GM23248 (cell line): ENCODE results near the gene NXPE1. TPM values are rescaled to one million over a fixed set of nuclear protein-coding genes. Genes with fewer than 3 reads are reported as not detected.

Experiments
- DNase-seq: peaks from one replicate; pipeline ENCODE4 v3.0.0-alpha.2; 2015
- H2AFZ ChIP-seq: fragments of 200-600 bp; sonication (generic); 2 replicates; pipeline ENCODE4 v1.6.1; 2016; ENCODE audit warnings: antibody characterized with exemption
- H3F3A ChIP-seq: fragments of 200-600 bp; sonication (generic); 2 replicates; pipeline ENCODE4 v1.6.1; 2016; ENCODE audit warnings: mild to moderate bottlenecking, antibody characterized with exemption, mixed run types; ENCODE audit not compliant: insufficient read depth
- H3K27ac ChIP-seq: fragments of 200-600 bp; sonication (generic); 2 replicates; pipeline ENCODE4 v1.5.1; 2016; ENCODE audit warnings: mild to moderate bottlenecking
- H3K27me3 ChIP-seq: fragments of 200-600 bp; sonication (generic); replicated peaks from 2 replicates; pipeline ENCODE4 v1.6.1; 2016; ENCODE audit warnings: mild to moderate bottlenecking; ENCODE audit not compliant: insufficient read depth
- H3K36me3 ChIP-seq: fragments of 200-600 bp; sonication (generic); 2 replicates; pipeline ENCODE4 v1.6.1; 2016; ENCODE audit warnings: low read depth, mild to moderate bottlenecking
- H3K4me1 ChIP-seq: fragments of 200-600 bp; sonication (generic); 2 replicates; pipeline ENCODE4 v1.6.1; 2016; ENCODE audit warnings: mild to moderate bottlenecking; ENCODE audit not compliant: insufficient read depth
- H3K4me2 ChIP-seq: fragments of 200-600 bp; sonication (generic); one replicate; pipeline ENCODE4 v1.6.1; 2016; ENCODE audit warnings: mild to moderate bottlenecking; ENCODE audit not compliant: unreplicated experiment
- H3K4me3 ChIP-seq: fragments of 200-600 bp; sonication (generic); 2 replicates; pipeline ENCODE4 v1.5.1; 2016; ENCODE audit warnings: mild to moderate bottlenecking
- H3K79me2 ChIP-seq: fragments of 200-600 bp; sonication (generic); 2 replicates; pipeline ENCODE4 v1.6.1; 2016; ENCODE audit warnings: mild to moderate bottlenecking; ENCODE audit not compliant: insufficient read depth
- H3K9ac ChIP-seq: fragments of 200-600 bp; sonication (generic); 2 replicates; pipeline ENCODE4 v1.6.1; 2016; ENCODE audit warnings: mild to moderate bottlenecking
- H3K9me2 ChIP-seq: fragments of 200-600 bp; sonication (generic); 2 replicates; pipeline ENCODE4 v1.6.1; 2016; ENCODE audit warnings: mixed run types, mild to moderate bottlenecking, moderate library complexity; ENCODE audit not compliant: insufficient read depth
- H3K9me3 ChIP-seq: fragments of 200-600 bp; sonication (generic); one replicate; pipeline ENCODE4 v1.6.1; 2017; ENCODE audit warnings: low read depth
- H4K20me1 ChIP-seq: fragments of 200-600 bp; sonication (generic); 2 replicates; pipeline ENCODE4 v1.6.0; 2016; ENCODE audit not compliant: insufficient read depth
- EZH2 ChIP-seq: fragments of 200-600 bp; sonication (generic); IDR thresholded peaks from 2 replicates; pipeline ENCODE4 v1.6.1; 2018; ENCODE audit warnings: antibody characterized with exemption, mild to moderate bottlenecking; ENCODE audit not compliant: insufficient read depth, poor library complexity, severe bottlenecking
- EZH2phosphoT487 ChIP-seq: fragments of 200-600 bp; sonication (generic); IDR thresholded peaks from 2 replicates; pipeline ENCODE4 v1.6.1; 2018; ENCODE audit warnings: antibody characterized with exemption, moderate library complexity, mild to moderate bottlenecking, low read depth; ENCODE audit not compliant: insufficient read depth
- WGBS, 2 experiments: methylation state at CpG; one replicate each; pipeline ENCODE4 v1.1.6; 2015 to 2017; ENCODE audit warnings: low lambda C conversion rate in 2 of 2, low coverage in 1 of 2; ENCODE audit errors: missing lambda C conversion rate in 2 of 2; 5-methylcytosine and 5-hydroxymethylcytosine counted together
- in situ Hi-C: fragments of 300-500 bp; cut with MboI; formaldehyde crosslinking; loops from 2 replicates; pipeline ENCODE4 v1.15.0; 2020
- polyA plus RNA-seq: library from polyadenylated mRNA; unstranded; fragments of >200 nt; fragmentation: Nextera tagmentation; extraction: Ambion mirVana; gene quantifications from 2 replicates; pipeline ENCODE4 v1.2.1, GENCODE V29; 2016
- total RNA-seq: library from RNA; depleted of rRNA; stranded (reverse); fragments of >200 nt; shearing (Covaris generic); gene quantifications from 2 replicates; pipeline ENCODE4 v1.2.3, GENCODE V29; 2014

NXPE1 gene
- total and polyA plus RNA-seq, 2 experiments from 2014 or later, result not detected

DNA sequence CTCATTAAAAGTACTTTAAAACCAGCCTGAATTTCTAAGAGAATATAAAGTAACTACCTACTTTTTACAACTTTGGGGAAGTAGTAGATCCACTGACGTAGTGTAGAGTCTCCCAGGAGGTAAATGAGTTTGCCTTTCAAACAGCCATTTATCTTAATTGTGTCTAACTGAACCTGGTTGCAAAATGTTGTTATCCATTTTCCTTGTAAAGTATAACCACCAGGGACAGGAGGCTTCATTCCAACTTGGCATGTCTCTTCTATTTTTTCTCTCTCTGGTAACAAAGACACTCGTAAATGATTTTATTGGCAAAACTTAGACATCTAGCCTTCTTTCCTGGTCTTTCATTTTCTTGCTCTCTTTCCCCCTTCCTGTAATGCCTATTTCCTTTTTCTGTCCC, 36.9 kb downstream of the NXPE1 start:
- no peak overlapping the region for H3K27ac ChIP-seq
- H3F3A ChIP-seq, result no peaks in the 10 kb centered on the region
- no peak overlapping the region for H2AFZ ChIP-seq
- H3K27me3 ChIP-seq, result no peaks in the 10 kb centered on the region
- DNase-seq, result no peak
- no peaks in the 10 kb centered on the region for H3K36me3 ChIP-seq
- H4K20me1 ChIP-seq, result no peaks in the 10 kb centered on the region
- no peak overlapping the region for H3K4me3 ChIP-seq
- 10 to 14% methylated on average over 2 of the region's 2 CpGs for WGBS, 2 experiments
- H3K4me2 ChIP-seq, result no peak overlapping the region
- H3K79me2 ChIP-seq, result no peaks in the 10 kb centered on the region
- no peak for TF ChIP-seq EZH2phosphoT487
- TF ChIP-seq EZH2, result no peak
- no peaks in the 10 kb centered on the region for H3K9me2 ChIP-seq
- no peaks in the 10 kb centered on the region for H3K4me1 ChIP-seq
- in situ Hi-C loops, result no loop called here
- H3K9me3 ChIP-seq, result no peaks in the 10 kb centered on the region
- H3K9ac ChIP-seq, result no peak overlapping the region

DNA sequence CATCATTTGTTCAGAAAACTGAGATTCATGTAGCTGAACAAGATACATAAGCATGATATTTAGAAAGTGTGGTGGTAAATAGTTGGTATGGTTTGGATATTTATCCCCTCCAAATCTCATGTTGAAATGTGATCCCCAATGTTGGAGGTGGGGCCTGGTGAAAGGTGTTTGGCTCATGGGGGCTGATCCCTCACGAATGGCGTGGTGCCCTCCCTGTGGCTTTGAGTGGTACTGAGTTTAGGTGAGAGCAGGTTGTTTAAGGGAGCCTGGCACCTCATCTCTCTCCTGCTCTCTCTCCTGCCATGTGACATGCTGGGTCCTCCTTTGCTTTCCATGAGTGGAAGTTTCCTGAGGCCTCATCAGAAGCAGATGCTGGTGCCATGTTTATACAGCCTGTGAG, 48.1 kb downstream of the NXPE1 start:
- H3K9ac ChIP-seq, result no peak overlapping the region
- H3K4me2 ChIP-seq, result no peak overlapping the region
- H3K9me2 ChIP-seq, result no peaks in the 10 kb centered on the region
- in situ Hi-C loops, result no loop called here
- H3K79me2 ChIP-seq, result no peaks in the 10 kb centered on the region
- H3K36me3 ChIP-seq, result no peaks in the 10 kb centered on the region
- no peaks in the 10 kb centered on the region for H4K20me1 ChIP-seq
- 63 to 67% methylated on average over 2 of the region's 2 CpGs for WGBS, 2 experiments
- H3F3A ChIP-seq, result no peaks in the 10 kb centered on the region
- H3K9me3 ChIP-seq, result no peaks in the 10 kb centered on the region
- no peaks in the 10 kb centered on the region for H3K27me3 ChIP-seq
- H3K27ac ChIP-seq, result no peak overlapping the region
- H2AFZ ChIP-seq, result no peak overlapping the region
- DNase-seq, result no peak
- no peaks in the 10 kb centered on the region for H3K4me1 ChIP-seq
- H3K4me3 ChIP-seq, result no peak overlapping the region
- TF ChIP-seq EZH2 (no peak), EZH2phosphoT487 (no peak)

DNA sequence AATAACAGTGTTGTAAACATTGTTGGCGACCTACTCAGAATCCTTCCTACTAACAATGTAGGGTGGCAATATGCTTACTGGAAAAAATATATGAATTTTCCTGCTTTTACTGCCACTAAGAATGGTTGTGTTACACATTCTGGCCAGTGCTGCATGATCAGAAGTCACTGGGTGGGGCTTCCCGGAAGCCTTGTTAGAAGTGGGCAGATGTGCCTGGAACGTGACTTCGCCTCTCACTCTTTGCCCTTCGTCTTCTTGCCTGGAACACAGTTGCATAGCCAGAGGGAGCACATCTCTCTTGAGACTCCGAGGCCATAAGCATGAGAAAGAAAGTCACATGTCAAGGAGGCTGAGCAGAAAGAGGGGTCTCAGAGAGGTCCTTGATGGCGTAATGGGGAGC, 48.6 kb downstream of the NXPE1 start:
- WGBS, 2 experiments, result 36 to 39% methylated on average over 7 of the region's 7 CpGs

DNA sequence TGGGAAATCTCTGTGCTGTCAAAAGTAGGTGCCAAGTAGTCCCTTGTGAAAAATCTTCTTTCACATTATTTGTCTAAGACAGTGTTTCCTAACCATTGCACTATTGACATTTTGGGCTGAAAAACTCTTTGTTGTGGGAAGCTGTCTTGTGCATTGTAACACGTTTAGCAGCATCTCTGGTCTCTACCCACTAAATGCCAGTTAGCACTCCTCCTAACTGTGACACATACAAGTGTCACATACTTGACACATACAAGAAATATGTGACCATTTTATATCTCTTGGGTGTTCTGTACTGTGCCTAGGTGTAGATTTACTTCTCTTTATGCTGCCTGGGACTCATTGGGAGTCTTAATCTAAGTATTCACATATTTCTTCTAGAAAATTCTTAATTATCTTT, 57.8 kb downstream of the NXPE1 start:
- no peaks in the 10 kb centered on the region for H3F3A ChIP-seq
- 11 to 23% methylated on average over 1 of the region's 1 CpG for WGBS, 2 experiments
- DNase-seq, result peak; percentile 49
- H3K27me3 ChIP-seq, result no peaks in the 10 kb centered on the region
- no peak overlapping the region for H3K27ac ChIP-seq
- H3K4me2 ChIP-seq, result no peak overlapping the region
- no peak overlapping the region for H3K9ac ChIP-seq
- H3K9me2 ChIP-seq, result no peaks in the 10 kb centered on the region
- 0 out of 2 replicates have a peak, but pooled peaks cover 3% of the 10 kb centered on the region for H3K36me3 ChIP-seq
- no peaks in the 10 kb centered on the region for H3K9me3 ChIP-seq
- no peak overlapping the region for H3K4me3 ChIP-seq
- H4K20me1 ChIP-seq, result no peaks in the 10 kb centered on the region
- no peak for TF ChIP-seq EZH2
- no peak for TF ChIP-seq EZH2phosphoT487
- H2AFZ ChIP-seq, result no peak overlapping the region
- peaks cover 18% of the 10 kb centered on the region for H3K4me1 ChIP-seq
- in situ Hi-C loops, result no loop called here
- no peaks in the 10 kb centered on the region for H3K79me2 ChIP-seq

More for the DNA sequence above, 48.6 kb downstream of the NXPE1 start:
- Histone ChIP-seq H3K27ac (no peak overlapping the region), H3K9me2 (no peaks in the 10 kb centered on the region), H3K4me1 (no peaks in the 10 kb centered on the region), H4K20me1 (no peaks in the 10 kb centered on the region), H3K36me3 (no peaks in the 10 kb centered on the region), H3K4me2 (no peak overlapping the region), H3F3A (no peaks in the 10 kb centered on the region), H3K9me3 (no peaks in the 10 kb centered on the region), H3K4me3 (no peak overlapping the region), H3K79me2 (no peaks in the 10 kb centered on the region), H2AFZ (no peak overlapping the region), H3K27me3 (no peaks in the 10 kb centered on the region), H3K9ac (no peak overlapping the region)
- in situ Hi-C loops, result no loop called here
- TF ChIP-seq EZH2 (no peak), EZH2phosphoT487 (no peak)
- DNase-seq, result no peak

DNA sequence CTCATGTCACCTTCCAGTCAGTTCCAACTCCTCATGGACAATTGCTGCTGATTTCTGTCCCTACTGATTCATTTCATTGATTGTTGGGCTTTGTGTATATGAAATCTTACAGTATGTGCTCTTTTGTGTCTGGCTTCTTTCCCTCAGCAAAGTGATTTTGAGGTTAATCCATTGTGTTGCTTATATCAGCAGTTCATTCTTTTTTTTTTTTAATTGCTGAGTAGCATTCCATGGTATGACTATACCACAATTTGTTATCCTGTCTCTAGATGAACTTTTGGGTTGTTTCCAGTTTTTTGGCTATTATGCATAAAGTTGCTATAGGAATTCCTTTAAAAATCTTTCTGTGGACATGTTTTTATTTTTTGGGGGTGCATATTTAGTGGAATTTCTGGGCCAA, 59.9 kb downstream of the NXPE1 start:
- no peaks in the 10 kb centered on the region for H3K36me3 ChIP-seq
- no peak for TF ChIP-seq EZH2phosphoT487
- no peak for TF ChIP-seq EZH2
- H3K4me2 ChIP-seq, result no peak overlapping the region
- H3K9me2 ChIP-seq, result no peaks in the 10 kb centered on the region
- H3K79me2 ChIP-seq, result no peaks in the 10 kb centered on the region
- no peak overlapping the region for H3K9ac ChIP-seq
- peak; percentile 31 for DNase-seq
- no peaks in the 10 kb centered on the region for H4K20me1 ChIP-seq
- in situ Hi-C loops, result no loop called here
- no peaks in the 10 kb centered on the region for H3F3A ChIP-seq
- peaks cover 18% of the 10 kb centered on the region for H3K4me1 ChIP-seq
- no peaks in the 10 kb centered on the region for H3K9me3 ChIP-seq
- no peak overlapping the region for H3K27ac ChIP-seq
- no peaks in the 10 kb centered on the region for H3K27me3 ChIP-seq
- no peak overlapping the region for H3K4me3 ChIP-seq
- no peak overlapping the region for H2AFZ ChIP-seq
